SHP77 (cell line): ENCODE results near the gene S100A16.
"Not testable (repeated sequence)": the region's sequence is repeated elsewhere in the genome, so short reads cannot be mapped to it uniquely, and the experiment has no call there.

ENCODE experiments used
- DNase-seq, 2 experiments: peaks; one replicate each; lab custom pipeline; 2025; lab: John Stamatoyannopoulos, UW

The S100A16 gene

GRCh38 chr1:153615406-153615805 is 2.5 kb upstream of the S100A16 start:
- no peak for DNase-seq

GRCh38 chr1:153614906-153615305 is 2.0 kb upstream of the S100A16 start:
- DNase-seq, result no peak

GRCh38 chr1:153614189-153614900 is 1.4 kb upstream of the S100A16 start:
- DNase-seq, result no peak

- DNase-seq, result no peak
Observed at GRCh38 chr1:153613406-153613805, 469 bp upstream of the S100A16 start.

- DNase-seq, result no peak
Observed at GRCh38 chr1:153612111-153612754, 704 bp downstream of the S100A16 start.

- no peak for DNase-seq
Observed at GRCh38 chr1:153611356-153611755, 1.6 kb downstream of the S100A16 start.

GRCh38 chr1:153610811-153611301 is 2.1 kb downstream of the S100A16 start:
- DNase-seq, result no peak

GRCh38 chr1:153610334-153610733 is 2.6 kb downstream of the S100A16 start:
- no peak for DNase-seq

GRCh38 chr1:153609585-153609907 is 3.4 kb downstream of the S100A16 start:
- no peak for DNase-seq

GRCh38 chr1:153608742-153609584 is 4.0 kb downstream of the S100A16 start:
- DNase-seq, result peak in 1 of 2 experiments; percentile 39

- DNase-seq, result no peak
Observed at GRCh38 chr1:153608089-153608682, 4.8 kb downstream of the S100A16 start.

- no peak for DNase-seq
Observed at GRCh38 chr1:153607381-153607780, 5.6 kb downstream of the S100A16 start.

- no peak for DNase-seq
Observed at GRCh38 chr1:153606194-153606593, 6.7 kb downstream of the S100A16 start.

- no peak for DNase-seq
Observed at GRCh38 chr1:153602749-153603148, 10.2 kb downstream of the S100A16 start.

GRCh38 chr1:153599847-153600246 is 13.1 kb downstream of the S100A16 start:
- DNase-seq, result no peak

GRCh38 chr1:153598309-153599172 is 14.4 kb downstream of the S100A16 start:
- peak; percentile 42 to 59 for DNase-seq

- DNase-seq, result no peak
Observed at GRCh38 chr1:153597206-153597605, 15.7 kb downstream of the S100A16 start.

- DNase-seq, result no peak
Observed at GRCh38 chr1:153592748-153593147, 20.2 kb downstream of the S100A16 start.

- no peak for DNase-seq
Observed at GRCh38 chr1:153588482-153588881, 24.5 kb downstream of the S100A16 start.

- not testable (repeated sequence) for DNase-seq
Observed at GRCh38 chr1:153588033-153588432, 24.9 kb downstream of the S100A16 start.

- no peak for DNase-seq
Observed at GRCh38 chr1:153587314-153587713, 25.6 kb downstream of the S100A16 start.
